ENCODE results near the gene MAFG. TPM values are rescaled to one million over a fixed set of nuclear protein-coding genes. Genes with fewer than 3 reads are reported as not detected.

The MAFG gene
- polyA plus RNA-seq, 10 donors: 12.3 to 14.8 (median 13.9) TPM

DNA sequence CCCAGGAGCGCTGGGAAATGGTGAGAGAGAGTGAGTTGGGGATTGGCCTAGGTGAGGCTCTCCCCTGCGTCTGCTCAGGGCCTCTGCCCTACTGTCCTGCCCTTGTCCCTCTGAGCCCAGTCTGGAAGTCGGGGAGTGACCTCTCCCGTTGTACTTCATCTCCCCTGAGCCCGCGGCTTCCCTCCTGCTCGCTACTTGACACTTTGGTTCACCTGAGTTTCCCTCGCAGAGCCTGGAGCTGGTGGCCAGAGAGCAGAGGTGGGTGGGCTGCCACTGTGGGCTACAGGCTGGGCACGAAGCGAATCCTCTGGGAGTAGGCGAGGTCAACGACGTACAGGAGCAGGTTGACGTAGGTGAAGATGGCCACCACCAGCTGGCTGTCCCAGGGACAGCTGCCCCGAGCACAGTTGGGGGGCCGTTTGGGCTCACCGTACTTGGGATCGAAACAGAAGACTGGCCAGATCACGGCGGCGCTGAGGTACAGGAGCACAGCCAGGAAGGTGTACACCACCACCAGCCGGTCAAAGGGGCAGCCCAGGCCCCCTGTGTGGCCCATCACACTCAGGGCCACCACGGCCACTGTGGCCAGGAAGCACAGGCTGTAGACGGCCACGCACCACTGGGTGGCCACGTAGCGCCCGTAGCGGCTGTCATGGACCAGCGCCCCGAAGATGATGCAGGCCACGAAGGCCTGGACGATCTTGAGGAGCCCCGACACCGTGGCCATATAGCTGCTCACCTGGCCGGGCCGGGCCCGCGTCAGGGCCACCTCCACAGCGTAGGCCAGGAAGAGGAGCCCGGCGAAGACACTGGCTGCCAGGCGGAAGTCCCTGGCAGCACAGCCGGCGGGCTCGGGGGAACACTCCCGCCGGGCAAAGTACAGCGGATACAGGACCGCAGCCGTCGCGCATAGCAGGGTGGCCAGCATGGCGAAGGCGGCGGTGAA, 13.3 kb upstream of the MAFG start:
- no peak for DNase-seq

DNA sequence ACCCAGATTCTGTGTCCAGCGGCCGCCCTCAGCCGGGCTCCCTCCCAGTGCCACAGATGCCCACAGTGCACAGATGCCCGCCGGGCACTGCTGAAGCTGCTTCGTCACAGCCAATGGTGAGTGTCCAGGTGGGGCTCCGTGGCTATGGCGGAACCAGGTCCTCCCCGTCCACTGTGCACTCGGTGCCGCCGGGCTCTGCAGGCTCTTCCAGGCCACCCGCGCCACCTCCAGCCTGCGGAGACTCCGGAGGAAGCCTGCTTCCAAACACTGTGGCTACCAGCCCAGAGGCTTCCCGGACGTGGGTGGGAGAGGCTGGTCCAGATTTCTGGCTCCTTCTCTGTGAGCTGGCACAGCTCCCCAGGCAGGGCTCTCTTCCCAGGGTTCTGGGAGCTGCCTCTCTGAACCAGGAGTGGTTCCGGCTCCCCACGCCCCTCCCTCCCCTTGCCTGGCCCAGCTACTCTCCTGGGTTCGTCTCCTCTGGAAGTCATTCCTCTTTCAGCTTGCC, 12.4 kb upstream of the MAFG start:
- no peak for DNase-seq

DNA sequence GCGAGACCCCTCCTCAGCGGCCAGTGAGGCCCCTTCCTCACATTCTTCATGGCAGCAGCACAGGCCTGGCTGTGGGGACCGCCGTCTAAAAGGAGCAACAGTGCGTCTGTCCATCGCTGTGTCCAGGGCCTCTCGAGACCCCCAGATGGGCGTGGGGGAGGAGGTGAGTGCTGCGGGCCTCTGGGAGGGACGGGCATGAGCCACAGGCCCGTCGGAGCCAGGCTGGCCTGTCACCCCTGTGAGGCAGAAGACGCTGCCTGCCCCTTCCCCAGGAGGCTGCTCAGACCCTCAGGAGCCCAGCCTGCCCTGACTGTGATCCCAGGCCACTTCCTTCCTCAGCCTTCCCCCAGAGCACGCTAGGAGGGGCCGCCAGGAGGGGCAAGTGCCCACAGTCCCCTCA, 11.7 kb upstream of the MAFG start:
- DNase-seq: no peak

DNA sequence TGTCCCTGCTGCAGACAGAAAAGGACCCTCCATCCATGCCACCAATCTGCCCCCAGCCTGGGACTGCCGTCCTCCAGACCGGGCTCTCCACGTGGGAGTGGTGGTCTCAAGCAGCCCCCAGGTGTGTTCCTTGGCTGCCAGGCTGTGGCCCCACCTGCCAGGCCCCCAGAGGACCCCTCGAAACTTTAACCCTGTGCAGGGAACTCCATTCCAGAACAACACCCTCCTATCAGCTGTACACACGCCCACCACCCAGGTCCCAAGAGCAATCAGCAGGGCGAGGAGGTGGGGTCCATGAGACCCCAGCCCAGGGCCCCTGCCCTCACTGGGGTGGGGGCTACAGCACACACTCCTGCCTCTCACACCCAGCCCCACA, 8.2 kb upstream of the MAFG start:
- no peak for DNase-seq

DNA sequence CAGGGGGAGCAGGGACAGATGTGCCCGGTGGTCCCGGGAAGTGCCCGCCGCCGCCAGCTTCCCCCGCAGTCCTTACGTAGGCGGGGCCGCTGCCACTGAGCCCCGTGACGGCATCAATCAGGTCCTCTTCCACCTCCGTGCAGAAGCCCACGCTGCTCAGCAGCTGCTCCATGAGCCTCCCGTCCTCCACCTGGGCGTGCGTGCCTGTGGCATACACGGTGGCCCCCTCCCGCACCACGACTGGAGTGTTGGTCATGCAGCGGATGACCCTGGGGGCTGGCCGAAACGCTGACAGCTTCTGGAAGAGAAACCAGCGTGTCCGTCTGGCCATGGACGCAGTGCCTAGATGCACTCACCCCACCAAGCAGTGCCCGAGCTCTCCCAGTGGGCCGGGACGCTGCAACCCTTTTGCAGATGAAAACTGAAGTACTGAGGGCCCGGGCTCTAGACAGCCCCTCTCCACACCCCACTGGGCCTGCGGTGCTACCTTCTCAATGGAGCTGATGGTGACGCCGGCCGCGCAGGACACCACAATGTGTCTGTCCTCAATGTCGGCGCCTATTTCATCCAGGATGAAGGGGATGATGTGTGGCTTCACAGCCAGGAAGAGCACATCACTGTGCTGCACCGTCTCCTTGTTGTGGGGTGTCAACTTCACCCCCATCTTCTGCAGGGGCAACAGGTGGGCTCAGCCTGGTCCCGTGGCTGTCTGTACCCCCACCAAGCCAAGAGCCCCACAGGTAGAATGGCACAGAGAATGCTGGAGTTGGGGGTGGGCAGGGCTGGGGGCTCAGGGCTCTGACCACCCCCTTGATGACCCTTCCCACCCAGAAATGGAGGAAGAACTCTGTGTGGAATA, 7.5 kb upstream of the MAFG start:
- DNase-seq: no peak

DNA sequence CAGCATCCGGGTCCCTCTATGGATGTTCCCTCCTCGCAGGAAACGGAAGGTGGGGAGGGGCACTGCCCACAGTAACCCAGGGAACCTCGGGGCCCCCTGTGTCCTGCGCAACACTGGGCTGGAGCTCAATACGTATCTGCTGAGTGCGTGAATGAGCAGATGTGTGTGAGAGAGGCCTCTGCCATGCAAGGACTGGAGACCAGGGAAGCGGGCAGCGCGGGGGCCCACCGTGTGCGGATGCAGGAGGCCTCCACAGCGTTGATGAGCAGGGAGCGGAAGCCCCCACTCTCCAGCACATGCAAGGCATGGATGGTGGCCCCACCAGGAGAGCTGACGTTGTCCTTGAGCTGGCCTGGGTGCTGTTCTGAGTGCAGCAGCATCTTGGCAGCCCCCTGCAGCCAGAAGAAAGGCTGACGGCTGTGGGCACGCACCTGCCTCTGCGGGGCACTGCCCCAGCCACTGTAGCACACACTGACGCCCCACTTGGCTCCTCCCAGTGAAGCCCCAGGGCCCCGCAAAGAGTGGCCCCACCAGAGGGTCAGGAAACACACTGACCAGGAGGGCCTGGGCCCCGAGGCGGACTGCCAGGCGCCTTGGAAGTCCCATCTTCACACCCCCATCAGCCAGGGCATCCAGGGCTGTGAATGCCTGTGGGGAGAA, 6.7 kb upstream of the MAFG start:
- no peak for DNase-seq

DNA sequence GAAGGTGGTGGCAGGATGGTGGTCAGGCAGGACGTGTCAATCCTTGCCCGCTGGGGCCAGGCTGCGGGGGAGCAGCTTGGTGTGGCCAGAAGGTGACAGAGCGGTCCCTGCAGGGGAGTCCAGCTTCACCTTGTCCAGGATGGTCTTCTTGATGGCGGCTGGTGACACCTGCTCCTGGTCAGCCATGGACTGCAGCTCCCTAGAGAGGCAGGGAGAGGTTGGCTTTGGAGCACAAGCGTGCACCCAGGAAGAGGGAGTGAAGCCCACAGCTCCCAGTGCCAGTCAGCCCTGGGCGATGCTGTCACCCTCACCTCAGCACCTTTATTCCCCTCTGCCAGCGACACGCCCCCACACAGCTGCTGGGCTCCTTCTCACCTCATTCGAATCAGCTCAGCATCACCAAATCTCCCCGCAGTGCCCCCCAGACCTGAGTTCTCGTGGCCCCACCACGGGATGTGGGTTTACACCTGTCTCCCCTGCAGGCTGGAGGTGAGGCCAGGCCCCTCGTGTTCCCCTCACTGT, 5.7 kb upstream of the MAFG start:
- no peak for DNase-seq

DNA sequence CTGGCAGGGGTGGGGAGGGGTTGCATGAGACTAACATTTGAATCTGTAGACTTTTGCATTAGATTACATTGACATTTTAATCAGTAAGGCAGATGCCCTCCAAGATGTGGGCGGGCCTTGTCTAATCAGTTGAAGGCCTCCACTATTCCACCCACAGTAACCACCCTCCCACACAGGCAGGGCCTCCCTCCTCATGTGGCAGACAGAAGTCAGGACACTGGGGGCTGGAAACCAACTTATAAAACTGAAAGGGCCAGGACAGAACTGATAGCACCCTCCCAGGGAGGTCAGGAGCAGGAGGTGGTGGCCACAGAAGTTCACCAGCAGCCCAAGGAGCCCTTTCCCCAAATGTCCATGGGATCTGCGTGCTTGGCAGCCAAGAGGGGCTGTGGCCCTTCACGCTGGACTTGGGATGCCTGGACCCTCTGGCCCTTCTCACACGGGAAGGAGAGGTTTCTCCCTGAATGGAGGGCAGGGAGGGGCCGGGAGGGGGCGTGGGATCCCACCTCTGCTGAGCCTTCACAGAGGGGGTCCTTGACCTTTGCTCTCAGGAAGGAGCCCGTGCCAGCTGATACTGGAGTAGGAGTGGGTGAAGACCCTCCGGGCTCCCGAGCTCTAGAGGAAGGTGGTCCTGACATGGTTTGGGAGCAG, 4.9 kb upstream of the MAFG start:
- no peak for DNase-seq

DNA sequence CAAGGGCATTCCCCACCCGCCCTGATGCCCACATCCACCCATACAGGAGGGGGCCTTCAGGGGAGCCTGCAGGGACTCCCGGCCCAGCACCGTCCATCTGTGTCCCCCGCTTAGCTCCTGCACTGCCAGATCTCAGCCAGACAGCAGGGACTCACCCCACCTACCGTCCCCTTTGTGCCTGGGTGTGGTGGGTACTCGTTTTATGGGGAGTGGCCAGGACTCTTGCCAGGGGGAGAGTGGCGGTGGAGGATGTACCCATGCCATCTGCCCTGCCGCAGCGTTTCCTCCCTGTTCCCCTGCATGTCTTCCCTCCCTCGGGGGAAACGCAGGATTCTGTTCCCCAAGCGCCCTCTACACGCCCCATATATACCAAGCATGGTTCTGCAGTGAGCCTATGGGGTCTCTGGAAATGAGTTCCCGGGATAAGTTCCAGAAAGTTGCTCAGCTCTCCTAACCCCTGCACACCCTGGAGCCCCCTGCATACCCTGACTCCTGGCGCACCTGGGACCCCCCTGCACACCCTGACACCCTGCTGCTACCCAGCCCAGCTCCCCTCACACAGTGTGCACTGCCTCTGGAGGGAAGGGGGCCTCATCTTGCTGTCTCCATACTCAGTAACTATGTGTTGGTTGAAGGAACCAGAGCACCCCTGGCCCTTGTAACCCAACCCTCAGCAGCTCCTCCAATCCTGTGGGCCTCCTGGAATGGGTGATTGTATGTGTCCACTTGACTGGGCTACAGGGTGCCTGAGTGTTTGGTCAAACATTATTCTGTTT, 4.2 kb upstream of the MAFG start:
- no peak for DNase-seq

DNA sequence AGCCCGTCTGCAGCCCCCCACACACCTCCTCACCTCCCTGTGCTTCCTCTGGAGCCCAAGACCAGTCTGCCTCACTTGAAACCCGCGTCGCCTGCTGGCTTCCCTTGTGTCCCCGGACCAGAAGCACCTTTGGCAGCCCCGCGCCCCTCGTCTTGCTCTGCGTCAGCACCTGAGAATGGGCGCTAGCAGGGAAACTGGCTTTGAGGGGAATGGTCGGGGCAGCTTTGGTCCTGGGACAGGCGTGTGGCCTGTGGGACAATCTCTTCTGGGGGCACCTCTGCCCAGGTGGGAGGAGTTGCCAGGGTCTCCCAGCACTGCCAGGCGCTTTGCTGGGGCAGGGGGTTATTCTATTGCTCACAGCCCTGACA, 3.6 kb upstream of the MAFG start:
- no peak for DNase-seq

DNA sequence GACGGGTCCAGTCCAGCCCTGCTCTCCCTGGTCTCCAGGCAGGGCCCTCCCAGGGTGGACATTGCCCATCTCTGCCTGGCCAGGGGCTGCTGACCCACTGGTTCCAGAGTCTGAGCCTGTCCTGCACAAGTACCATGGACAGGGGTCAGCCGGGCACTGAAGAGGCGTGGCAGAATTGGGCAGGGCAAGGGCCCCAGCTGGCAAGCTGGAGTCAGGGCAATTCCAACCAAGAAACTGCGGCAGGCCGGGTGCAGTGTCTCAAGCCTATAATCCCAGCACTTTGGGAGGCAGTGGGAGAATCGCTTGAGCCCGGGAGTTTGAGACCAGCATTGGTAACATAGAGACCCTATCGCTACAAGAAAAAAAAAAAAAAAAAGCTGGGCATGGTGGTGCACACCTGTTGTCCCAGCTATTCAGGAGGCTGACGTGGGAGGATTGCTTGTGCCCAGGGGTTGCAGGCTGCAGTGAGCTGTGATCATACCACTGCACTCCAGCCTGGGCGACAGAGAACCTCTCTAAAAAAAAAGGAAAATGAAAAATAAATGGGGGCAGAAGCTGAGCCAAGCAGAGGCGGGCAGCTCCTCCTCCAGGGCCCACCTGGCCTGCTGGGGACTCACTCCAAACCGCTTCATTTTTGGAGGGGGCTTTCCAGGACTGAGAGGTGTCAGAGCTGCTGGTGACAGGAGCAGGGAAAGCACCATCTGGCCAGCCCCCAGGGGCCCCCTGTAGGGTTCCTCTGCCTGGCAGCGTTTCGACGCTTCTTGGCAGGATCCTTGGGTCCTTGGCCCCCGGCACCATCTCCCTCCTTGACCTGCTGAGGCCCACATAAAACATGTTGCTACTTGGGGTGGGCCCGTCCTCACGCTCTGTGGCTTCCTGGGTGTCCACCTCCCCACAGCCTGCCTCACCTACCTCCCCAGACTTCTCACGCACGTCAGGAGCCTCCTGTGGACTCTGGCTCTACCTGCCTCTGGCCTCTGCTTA, 2.9 kb upstream of the MAFG start:
- no peak for DNase-seq

DNA sequence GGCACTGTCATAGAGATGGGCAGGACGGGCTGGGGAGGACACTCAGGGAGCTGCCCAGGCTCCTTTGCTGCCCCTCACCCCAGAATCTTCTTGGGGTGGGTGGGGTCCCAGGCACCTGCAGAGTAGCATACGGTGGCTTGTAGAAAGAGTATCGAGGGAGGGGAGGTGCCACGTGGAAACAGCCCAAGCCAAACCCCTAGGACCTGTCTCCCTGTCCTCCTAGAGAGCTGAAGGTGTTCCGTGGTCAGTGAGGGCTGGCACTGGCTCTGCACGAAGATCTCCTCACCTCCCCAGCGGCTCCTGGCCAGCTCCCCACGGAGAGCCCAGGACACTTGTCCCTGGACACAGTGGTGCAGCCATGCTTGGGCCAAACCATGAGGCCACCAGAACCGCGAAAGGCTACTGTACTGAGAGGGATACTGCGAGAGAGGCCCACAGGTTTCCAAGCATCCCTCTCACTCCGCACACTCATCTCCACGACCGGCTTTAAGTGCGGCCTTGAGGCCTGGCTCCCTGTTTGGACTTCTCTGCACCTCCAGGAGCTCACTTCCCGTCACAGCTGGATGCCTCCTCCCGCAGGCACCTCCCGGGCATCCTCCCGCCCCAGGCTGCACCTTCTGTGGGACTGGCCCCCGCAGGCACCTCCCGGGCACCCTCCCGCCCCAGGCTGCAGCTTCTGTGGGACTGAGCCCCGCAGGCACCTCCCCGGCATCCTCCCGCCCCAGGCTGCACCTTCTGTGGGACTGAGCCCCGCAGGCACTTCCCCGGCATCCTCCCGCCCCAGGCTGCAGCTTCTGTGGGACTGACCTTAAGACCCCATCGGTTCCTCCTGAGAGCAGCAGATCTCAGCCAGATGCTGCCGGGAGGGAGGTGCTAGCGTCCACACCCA, 2.0 kb upstream of the MAFG start:
- DNase-seq: no peak

DNA sequence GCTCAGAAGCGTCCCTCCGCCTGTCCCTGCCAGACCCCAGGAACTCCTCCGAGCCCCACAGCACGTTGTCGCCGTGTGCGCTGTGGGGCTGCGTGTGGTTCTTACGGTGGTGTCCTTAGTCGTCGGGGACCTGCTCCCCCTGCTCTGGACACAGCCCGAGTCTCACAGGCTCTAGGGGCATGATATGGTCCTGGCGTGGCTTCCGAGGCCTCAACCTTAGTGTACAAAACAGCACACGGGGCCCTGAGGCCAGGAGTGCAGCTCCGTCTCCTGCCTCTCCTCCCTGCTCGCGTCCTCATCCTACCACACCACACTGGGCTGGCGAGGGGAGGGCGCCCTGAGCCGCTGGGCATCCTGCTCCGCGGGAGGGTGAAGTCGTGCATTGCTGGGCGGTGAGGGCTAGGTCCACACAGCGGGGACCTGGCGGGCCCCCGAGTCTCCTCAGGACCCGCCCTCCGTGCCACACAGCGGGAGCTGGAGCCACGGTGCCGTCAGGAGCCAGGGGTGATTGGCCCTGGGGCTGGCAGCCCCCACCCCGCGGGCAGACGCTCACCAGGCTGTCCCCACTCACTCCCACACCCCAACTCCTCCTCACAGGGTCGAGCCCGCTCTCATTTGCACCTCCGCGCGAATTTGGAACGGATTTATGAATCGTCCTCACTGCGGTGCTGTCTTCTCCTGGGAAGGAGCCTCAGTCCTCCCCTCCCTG, 1.2 kb upstream of the MAFG start:
- no peak for DNase-seq

DNA sequence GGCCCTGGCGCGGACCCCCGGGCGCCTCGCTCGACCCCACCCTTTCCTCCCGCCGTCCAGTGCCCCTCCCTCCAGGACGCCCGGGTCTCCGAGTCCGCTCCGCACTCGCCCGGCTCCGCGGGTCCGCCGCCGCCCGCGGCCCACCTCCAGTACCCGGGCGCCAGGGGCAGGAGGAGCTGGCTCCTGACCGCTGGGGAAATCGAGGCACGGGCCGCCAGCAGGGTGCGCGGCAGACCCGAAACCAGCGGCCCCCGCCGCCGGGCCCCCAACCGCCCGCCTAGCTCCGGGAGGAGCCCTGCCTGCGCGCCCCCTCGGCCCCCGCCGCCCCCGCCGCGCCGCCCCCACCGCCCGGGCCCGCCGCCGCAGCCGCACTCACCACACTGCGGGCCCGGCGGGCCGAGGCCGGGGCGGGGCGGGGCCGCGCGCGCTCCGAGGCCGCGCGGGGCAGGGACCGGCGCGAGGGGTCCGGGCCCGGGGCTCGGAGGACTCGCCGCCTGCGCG, 333 bp downstream of the MAFG start:
- no peak for DNase-seq

DNA sequence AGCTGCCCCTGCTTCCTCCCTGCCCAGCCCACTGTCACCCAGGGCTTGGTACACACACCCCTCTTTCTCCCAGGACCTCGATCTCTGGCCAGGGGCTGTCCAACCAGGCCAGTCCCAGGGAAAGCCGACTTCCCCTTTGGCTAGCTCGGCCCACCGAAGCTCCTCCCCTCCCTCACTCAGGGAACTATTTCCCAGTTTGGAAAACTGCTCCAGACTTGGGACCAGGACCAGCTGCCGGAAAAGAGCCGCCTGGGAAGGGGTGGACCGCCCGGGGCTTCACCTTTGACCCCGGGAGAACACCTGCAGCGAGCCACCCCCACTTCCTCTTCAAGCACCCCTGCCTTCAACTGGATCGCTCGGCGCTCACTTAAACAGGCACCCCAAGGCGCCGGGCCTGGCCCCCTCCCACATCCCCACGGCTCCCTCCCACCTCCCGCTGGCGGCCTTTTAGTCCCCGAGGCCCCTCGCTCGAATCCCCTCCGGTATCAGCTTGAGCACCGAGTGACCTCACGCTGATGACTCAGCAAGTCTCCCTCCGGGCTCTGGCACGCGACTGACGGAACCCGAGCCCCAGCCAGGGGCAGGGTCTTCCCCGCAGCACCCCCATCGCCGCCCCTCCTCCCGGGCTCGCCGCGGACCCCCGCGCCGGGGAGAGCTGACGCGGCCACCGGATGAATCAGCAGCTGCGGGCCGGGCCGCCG, 934 bp downstream of the MAFG start:
- peak; percentile 55 to 85 (median 74) for DNase-seq

DNA sequence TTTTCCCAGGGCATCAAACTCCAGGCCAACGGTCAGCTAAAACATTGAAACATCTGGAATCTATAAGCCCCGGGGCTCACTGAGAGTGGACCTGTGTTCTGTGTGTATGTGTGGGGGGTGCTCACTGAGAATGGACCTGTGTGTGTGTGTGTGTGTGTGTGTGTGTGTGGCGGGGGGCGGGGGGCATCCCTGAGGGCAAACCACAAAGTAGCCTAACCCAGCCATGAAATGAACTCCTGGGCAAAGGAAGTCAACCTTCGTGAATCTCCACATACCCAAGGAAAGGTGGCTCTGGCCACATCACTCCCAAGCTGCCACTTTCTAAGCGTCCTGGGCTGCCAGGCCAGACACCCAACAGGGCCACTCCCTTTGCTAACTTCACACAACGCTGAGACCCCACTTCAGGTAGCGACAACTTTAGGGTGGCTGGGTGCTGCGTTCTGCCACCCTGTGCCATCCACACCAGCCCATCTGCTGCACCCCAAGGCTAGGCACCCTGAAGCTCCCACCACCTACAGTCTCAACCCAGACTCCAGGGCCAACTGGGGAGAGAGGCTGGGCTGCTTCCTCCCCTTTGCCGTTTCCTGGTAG, 1.6 kb downstream of the MAFG start:
- DNase-seq: no peak

All from muscle of back (tissue), 11 donors.